C4-2B (cell line): ENCODE results near the gene CRAT.

Source experiments
- CTCF ChIP-seq: fragments of 450-650 bp; conservative IDR thresholded peaks from 2 replicates; pipeline ENCODE4 v1.5.1; 2017; ENCODE audit warnings: mild to moderate bottlenecking
- ZFX ChIP-seq: fragments of 450-650 bp; IDR thresholded peaks from 2 replicates; pipeline ENCODE4 v1.6.1; 2017

GRCh38 chr9:129113645-129114304 lies 3.2 kb upstream of the CRAT start:
- TF ChIP-seq CTCF (no peak), ZFX (no peak)
